ENCODE results near the gene TMEM52B.
"Not testable (repeated sequence)": the region's sequence is repeated elsewhere in the genome, so short reads cannot be mapped to it uniquely, and the experiment has no call there.

TMEM52B gene

DNA sequence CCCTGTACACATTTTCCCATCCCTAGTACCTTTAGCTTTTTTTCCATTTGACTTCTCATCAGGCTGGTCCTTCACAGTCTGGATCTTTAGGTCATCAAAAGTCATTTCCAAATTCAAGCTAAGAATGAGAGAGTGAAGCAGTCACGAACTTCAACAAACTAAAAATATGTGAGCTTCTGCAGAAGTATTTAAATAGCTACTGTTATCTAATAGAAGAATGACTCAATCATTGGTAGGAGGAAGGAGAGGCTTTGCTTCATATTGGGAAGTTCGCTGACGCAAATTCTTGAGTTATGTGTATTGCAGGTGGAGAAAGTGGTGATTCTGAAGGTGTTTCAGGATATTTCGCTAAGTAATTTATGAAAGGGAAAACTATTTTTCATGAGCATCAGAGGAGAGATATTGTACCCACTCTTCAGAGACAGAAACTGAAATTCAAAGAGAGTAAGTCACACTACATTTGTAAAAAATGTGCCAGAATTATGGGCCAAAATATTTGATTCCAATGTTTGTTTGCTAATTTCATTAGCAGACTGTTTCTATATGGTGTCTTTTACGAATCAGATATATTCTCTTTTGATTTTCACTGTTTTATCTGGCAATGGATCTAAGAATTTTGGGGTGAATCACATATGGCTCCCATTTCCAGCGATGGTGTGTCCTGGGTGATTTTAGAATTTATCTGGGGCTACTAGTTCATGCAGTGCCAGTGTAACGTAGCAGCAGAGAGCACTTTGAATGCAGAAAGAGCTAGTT, 6.7 kb upstream of the TMEM52B start, which contains the start of gene OLR1:
Gene OLR1, minus strand, starts transcription at position 160 of the 756 bp plus-strand sequence. Its CDS starts 55 bp downstream, at position 105.
- no peak for DNase-seq (ENCODE audit: low read depth, low spot score)

DNA sequence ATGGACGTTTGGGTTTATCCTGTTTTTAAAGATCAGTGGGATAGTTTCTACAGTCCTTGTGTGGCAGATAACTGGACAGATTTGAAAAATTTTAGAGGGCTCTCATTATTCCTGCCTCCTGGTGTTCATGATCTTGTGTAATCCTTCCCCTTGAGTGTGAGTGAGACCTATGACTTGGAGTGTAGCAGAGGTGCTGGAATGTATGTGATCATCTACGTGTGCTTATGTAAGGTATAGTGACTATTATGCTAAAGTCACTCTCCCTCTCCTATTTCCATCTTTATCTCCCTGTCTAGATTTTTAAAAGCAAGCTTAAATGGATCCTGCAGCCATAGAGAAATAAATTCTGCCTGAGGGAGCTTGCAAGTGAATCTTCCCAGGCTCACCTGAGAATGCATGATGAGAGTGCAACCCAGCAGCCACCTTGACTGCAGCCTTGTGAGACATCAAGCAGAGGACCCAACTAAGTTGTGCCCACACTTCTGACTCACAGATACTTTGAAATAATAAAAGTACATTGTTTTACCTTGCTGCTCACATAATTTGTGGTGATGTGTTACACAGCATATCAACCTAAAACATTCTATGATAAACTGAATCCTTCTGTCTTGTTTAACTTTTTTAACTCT, 3.7 kb upstream of the TMEM52B start:
- no peak for DNase-seq (ENCODE audit: low read depth, low spot score)

- DNase-seq (ENCODE audit: low read depth, low spot score), result no peak
Measured at GRCh38 chr12:10175846-10176636, 2.8 kb upstream of the TMEM52B start.

GRCh38 chr12:10179776-10180181, 947 bp downstream of the TMEM52B start:
- DNase-seq (ENCODE audit: low read depth, low spot score), result no peak

DNA sequence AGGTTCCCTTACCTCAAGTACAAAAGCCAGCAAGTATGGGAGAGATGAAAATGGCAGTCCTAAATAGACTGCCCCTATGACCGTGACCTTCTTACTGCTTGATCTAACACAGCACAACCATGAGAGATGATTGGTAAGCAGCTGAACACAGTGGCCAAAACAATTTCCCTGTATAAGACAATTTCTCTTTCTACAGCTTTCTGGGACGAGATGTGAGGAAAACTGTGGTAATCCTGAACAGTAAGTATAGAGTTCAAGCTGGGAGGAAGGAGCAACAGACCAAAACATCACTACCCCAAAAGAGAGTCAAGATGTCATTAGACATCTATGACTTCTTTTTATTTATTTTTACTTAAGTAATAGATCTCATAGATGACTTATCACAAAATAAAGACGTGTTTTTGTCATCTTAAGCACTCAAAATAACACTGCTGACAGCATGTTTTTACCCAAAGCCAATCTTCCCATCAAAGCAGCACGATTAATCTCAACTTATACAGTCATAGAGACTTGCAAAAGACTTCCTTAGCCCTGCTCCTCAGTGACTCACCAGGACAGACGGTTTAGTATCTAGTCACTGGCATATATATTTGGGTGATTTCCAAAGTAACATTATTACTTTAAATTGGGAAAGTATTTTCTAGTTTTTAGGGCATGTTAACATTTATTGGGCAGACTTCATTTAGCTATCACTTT, 3.7 kb downstream of the TMEM52B start:
- no peak for DNase-seq (ENCODE audit: low read depth, low spot score)

DNA sequence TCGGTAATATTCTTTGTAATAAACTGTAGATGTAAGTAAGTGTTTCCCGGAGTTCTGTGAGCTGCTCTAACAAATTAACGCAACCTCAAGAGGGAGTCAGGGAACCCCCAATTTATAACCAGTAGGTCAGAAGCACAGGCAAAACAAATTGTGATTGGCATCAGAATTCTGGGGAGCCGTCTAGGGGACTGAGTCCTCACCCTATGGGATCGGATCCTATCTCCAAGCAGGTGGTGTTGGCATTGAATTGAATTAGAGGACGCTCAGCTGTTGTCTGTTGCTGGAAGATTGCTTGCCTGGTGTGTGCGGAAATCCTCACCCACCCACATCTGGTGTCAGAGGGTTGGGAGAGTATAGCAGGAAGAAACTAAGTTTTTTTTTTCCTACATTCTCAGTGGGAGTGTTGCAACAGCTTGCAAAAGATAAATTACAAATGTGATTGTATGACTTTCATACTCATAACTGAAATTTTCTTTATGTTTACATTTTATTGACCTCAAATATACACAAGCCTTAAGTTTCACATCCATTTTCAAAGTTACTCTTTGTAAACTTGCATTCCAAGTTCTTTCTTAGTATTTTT, 5.5 kb downstream of the TMEM52B start:
- DNase-seq (ENCODE audit: low read depth, low spot score), result no peak

DNA sequence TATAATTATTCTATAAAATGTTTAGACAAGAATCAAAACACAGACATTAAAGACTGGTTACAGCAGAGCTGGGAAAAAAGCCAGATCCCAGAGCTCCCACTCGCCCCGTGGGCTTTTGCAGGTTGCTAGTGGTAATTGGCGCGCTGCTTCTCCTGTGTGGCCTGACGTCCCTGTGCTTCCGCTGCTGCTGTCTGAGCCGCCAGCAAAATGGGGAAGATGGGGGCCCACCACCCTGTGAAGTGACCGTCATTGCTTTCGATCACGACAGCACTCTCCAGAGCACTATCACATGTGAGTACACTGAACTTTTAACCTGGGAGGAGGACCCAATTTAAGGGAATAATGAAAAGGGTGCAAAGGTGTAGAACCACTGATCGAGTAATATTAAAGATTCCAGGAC, 7.5 kb downstream of the TMEM52B start:
- DNase-seq (ENCODE audit: low read depth, low spot score), result no peak

GRCh38 chr12:10186958-10187357, 8.1 kb downstream of the TMEM52B start:
- DNase-seq (ENCODE audit: low read depth, low spot score), result not testable (repeated sequence)

- DNase-seq (ENCODE audit: low read depth, low spot score), result no peak
Measured at GRCh38 chr12:10189653-10190052, 10.8 kb downstream of the TMEM52B start.

- no peak for DNase-seq (ENCODE audit: low read depth, low spot score)
Measured at GRCh38 chr12:10190558-10191388, 11.9 kb downstream of the TMEM52B start.

GRCh38 chr12:10191865-10192264, 13.0 kb downstream of the TMEM52B start:
- no peak for DNase-seq (ENCODE audit: low read depth, low spot score)

DNA sequence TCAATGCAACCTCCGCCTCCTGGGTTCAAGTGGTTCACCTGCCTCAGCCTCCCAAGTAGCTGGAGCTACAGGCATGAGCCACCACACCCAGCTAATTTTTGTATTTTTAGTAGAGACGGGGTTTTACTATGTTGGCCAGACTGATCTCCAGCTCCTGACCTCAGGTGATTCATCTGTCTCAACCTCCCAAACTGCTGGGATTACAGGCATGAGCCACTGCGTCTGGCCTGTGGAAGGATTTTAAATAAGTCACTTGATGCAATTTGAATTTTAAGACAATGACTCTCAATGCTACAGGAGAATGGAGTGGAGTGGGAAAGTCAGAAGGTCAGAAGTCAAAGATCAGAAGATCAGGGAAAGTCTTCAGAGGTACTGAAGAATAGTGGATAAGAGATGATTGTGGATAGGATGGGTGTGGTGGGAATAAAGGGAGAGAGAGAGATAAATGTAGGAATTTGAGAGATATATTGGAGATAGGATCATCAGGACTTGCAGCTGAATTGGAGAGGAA, 15.4 kb downstream of the TMEM52B start:
- DNase-seq (ENCODE audit: low read depth, low spot score), result no peak

GRCh38 chr12:10196210-10196609, 17.4 kb downstream of the TMEM52B start:
- no peak for DNase-seq (ENCODE audit: low read depth, low spot score)

- no peak for DNase-seq (ENCODE audit: low read depth, low spot score)
Measured at GRCh38 chr12:10197879-10198278, 19.0 kb downstream of the TMEM52B start.

GRCh38 chr12:10204495-10204894, 25.7 kb downstream of the TMEM52B start:
- DNase-seq (ENCODE audit: low read depth, low spot score), result not testable (repeated sequence)

DNA sequence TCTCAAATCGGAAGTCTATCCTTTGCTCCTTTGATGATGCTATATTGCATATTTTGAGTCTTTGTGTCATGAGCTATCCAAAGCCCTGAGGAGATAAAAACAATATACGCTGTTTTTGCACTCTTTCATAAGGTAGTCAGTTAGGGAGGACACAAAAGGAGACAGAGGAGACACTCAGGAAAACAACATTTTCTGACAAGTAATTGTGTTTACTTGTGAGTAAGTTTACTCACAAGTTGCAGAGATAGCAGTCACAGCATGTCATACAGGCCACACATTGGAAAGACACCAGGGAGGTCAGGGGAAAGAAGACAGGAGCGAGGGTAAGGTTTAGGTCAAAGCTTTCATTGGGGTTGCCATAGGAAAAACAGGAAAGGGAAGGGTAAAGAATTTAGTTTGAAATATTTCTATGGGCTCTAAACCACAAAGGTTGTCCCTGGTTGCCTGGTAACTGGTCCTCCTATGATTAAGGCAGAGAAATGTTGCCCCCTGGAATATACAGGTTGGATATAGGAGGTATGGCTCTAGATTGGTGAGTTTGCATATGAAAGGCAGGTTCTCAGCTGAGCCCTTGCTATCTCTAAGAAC, 26.5 kb downstream of the TMEM52B start:
- DNase-seq (ENCODE audit: low read depth, low spot score), result no peak

GRCh38 chr12:10207136-10207535, 28.3 kb downstream of the TMEM52B start:
- no peak for DNase-seq (ENCODE audit: low read depth, low spot score)

- no peak for DNase-seq (ENCODE audit: low read depth, low spot score)
Measured at GRCh38 chr12:10210225-10210624, 31.4 kb downstream of the TMEM52B start.

DNA sequence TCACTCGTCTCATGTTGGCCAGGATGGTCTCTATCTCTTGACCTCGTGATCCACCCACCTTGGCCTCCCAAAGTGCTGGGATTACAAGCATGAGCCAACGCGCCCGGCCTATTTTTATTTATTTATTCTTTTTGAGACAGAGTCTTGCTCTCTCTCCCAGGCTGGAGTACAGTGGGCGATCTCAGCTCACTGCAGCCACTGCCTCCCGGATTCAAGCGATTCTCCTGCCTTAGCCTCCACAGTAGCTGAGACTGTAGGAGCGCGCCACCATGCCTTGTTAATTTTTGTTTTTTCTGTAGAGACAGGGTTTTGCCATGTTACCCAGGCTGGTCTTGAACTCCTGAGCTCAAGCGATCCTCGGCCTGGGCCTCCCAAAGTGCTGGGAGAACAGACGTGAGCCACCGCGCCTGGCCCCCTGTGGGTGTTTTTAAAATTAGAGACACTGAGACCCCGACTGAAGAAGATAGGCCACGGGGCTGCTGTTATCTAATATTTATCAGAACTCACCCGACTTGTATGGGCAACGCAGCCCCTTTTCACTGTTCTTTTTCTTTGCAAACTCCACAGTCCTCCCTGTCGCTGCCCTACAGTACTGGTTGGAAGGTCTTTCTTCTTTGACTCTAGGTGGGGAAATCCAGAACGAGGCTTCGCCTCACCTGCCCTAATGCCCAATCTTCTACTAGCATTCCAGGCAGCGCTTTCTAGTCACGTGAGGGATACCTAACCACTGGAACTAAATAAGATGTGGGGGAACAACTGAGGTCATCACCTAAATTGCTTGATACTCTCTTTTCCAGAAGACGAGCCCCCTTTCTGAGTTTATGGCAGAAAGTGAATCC, 32.5 kb downstream of the TMEM52B start:
- DNase-seq (ENCODE audit: low read depth, low spot score), result no peak

Data from smooth muscle cell of the brain vasculature (primary cell).